Measurements from ENCODE around the gene FAM216A. TPM values are rescaled to one million over a fixed set of nuclear protein-coding genes. Genes with fewer than 3 reads are reported as not detected.
"Not testable (repeated sequence)": the region's sequence is repeated elsewhere in the genome, so short reads cannot be mapped to it uniquely, and the experiment has no call there.

FAM216A gene
- total RNA-seq, 8 experiments from 2014 or later = 23.0 to 48.7 (median 36.2) TPM

GRCh38 chr12:110501752-110502738 is 33.4 kb downstream of the FAM216A start, which contains the start of the genes RAD9B and VPS29:
Gene RAD9B (plus strand): TSS chr12:110502331. CDS start chr12:110502338, 7 bp downstream.
Gene VPS29 (minus strand): TSS chr12:110502111. CDS start chr12:110502051, 60 bp downstream.
- 2 to 100% (median 45%) methylated on average over 1 to 35 of the region's 61 CpGs for WGBS, 10 experiments
- Histone ChIP-seq H3K27ac (peak within 1 kb of the TSS; percentile 72 to 87), H3K4me1 (replicated peaks in 1 of 2) (peaks cover 17 to 19% of the 10 kb centered on the region in 2 donors), H3K4me3 (peak within 1 kb of the TSS; percentile 56 to 95 (median 78))
- in situ Hi-C loops (cut with MboI; ENCODE audit: low pct_unique_long_range_greater_than_20kb in 2 of 9, low sequenced_read_pairs in 9 of 9, unreplicated experiment in 9 of 9) = loop anchor here in 2 of 9 experiments (25.0 kb wide), 2 partner anchors 110 to 385 kb away; partner anchors contain the start of gene TCTN1 (in 1 of the 2)
- ATAC-seq (replicated peaks in 6 of 8) = peak; percentile 92 to 99 (median 98)

DNA sequence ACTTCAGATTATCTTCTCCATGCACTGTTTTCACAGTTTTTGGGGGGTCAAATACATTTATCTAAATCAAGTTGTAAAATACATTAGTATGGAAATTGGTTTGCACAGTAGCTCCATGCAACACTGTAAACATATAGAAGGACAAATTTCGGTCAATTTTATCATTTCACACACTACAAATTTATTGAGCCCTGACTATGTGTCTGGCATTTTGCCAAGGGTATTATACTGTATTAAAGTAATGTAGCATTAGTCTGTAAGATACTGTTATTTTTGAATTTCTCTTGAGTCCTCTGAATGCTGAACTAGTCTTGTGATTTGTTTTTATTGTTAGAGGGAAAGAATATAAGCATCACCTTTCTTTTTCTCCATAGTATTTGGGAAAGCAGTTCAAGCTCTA is 34.8 kb downstream of the FAM216A start:
- H3K27ac ChIP-seq = no peak overlapping the region
- H3K4me3 ChIP-seq = no peak overlapping the region
- in situ Hi-C loops (cut with MboI; ENCODE audit: low pct_unique_long_range_greater_than_20kb in 2 of 9, low sequenced_read_pairs in 9 of 9, unreplicated experiment in 9 of 9) = loop anchor here in 2 of 9 experiments (25.0 kb wide), 2 partner anchors 109 to 384 kb away; partner anchors contain the start of gene TCTN1 (in 1 of the 2)
- H3K4me1 ChIP-seq (replicated peaks in 1 of 2) = peaks cover 17 to 19% of the 10 kb centered on the region in 2 donors
- WGBS, 10 experiments = 67 to 100% (median 86%) methylated on average over 1 of the region's 1 CpG; no CpG with 5 or more reads in 4 of the 10 experiments
- no peak for ATAC-seq (replicated peaks in 6 of 8)

GRCh38 chr12:110505332-110505731 is 36.7 kb downstream of the FAM216A start:
- no peak for ATAC-seq (replicated peaks in 6 of 8)
- Histone ChIP-seq H3K27ac (no peak overlapping the region), H3K4me1 (replicated peaks in 1 of 2) (peaks cover 7 to 12% of the 10 kb centered on the region in 2 donors), H3K4me3 (no peak overlapping the region)
- 0 to 100% (median 74%) methylated on average over 1 to 3 of the region's 3 CpGs; no CpG with 5 or more reads in 1 of the 10 experiments for WGBS, 10 experiments
- in situ Hi-C loops (cut with MboI; ENCODE audit: low pct_unique_long_range_greater_than_20kb in 2 of 9, low sequenced_read_pairs in 9 of 9, unreplicated experiment in 9 of 9) = loop anchor here in 2 of 9 experiments (25.0 kb wide), 2 partner anchors 107 to 382 kb away; partner anchors contain the start of gene TCTN1 (in 1 of the 2)

GRCh38 chr12:110508071-110508586 is 39.5 kb downstream of the FAM216A start:
- H3K4me1 ChIP-seq (replicated peaks in 1 of 2) = no peaks in the 10 kb centered on the region
- in situ Hi-C loops (cut with MboI; ENCODE audit: low pct_unique_long_range_greater_than_20kb in 2 of 9, low sequenced_read_pairs in 9 of 9, unreplicated experiment in 9 of 9) = loop anchor here in 2 of 9 experiments (25.0 kb wide), 2 partner anchors 104 to 379 kb away; partner anchors contain the start of gene TCTN1 (in 1 of the 2)
- WGBS, 10 experiments = 77 to 100% (median 96%) methylated on average over 1 to 4 of the region's 4 CpGs
- no peak overlapping the region for H3K27ac ChIP-seq
- no peak overlapping the region for H3K4me3 ChIP-seq
- no peak for ATAC-seq (replicated peaks in 6 of 8)

DNA sequence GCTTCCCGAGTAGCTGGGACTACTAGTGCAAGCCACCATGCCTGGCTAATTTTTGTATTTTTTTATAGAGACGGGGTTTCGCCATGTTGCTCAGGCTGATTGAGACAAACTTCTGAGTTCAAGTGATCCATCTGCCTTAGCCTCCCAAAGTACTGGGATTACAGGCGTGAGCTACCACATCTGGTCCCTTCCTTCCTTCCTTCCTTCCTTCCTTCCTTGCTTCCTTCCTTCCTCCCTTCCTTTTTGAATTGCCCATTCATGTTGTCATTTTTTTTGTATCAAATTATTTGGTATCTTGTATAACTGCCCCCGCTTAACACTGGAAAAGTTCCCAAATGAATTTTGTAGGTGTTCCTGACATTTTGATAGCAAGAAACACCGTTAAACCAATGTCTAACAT is 45.2 kb downstream of the FAM216A start:
- Histone ChIP-seq H3K4me1 (replicated peaks in 1 of 2) (no peaks in the 10 kb centered on the region), H3K27ac (no peak overlapping the region), H3K4me3 (no peak overlapping the region)
- in situ Hi-C loops (cut with MboI; ENCODE audit: low pct_unique_long_range_greater_than_20kb in 2 of 9, low sequenced_read_pairs in 9 of 9, unreplicated experiment in 9 of 9) = loop anchor here in 3 of 9 experiments (10.0 to 25.0 kb wide), 3 partner anchors 91 to 373 kb away; partner anchors contain the start of gene TCTN1 (in 1 of the 3)
- no peak for ATAC-seq (replicated peaks in 6 of 8)
- WGBS, 10 experiments = 46 to 94% (median 78%) methylated on average over 2 to 5 of the region's 6 CpGs; no CpG with 5 or more reads in 1 of the 10 experiments

- H3K4me1 ChIP-seq (replicated peaks in 1 of 2) = no peaks in the 10 kb centered on the region
- ATAC-seq (replicated peaks in 6 of 8) = no peak
- H3K27ac ChIP-seq = no peak overlapping the region
- whole genome bisulfite sequencing, 10 experiments = 30 to 100% (median 74%) methylated on average over 1 of the region's 1 CpG
- H3K4me3 ChIP-seq = no peak overlapping the region
- in situ Hi-C loops (cut with MboI; ENCODE audit: low pct_unique_long_range_greater_than_20kb in 2 of 9, low sequenced_read_pairs in 9 of 9, unreplicated experiment in 9 of 9) = loop anchor here in 3 of 9 experiments (10.0 to 25.0 kb wide), 3 partner anchors 90 to 373 kb away; partner anchors contain the start of gene TCTN1 (in 1 of the 3)
Measured at GRCh38 chr12:110514363-110514762, 45.7 kb downstream of the FAM216A start.

- Histone ChIP-seq H3K27ac (no peak overlapping the region), H3K4me3 (no peak overlapping the region), H3K4me1 (replicated peaks in 1 of 2) (no peaks in the 10 kb centered on the region)
- WGBS, 10 experiments = 40 to 80% (median 66%) methylated on average over 1 to 3 of the region's 3 CpGs; no CpG with 5 or more reads in 6 of the 10 experiments
- ATAC-seq (replicated peaks in 6 of 8) = no peak
- in situ Hi-C loops (cut with MboI; ENCODE audit: low pct_unique_long_range_greater_than_20kb in 2 of 9, low sequenced_read_pairs in 9 of 9, unreplicated experiment in 9 of 9) = loop anchor here in 3 of 9 experiments (10.0 to 25.0 kb wide), 3 partner anchors 88 to 370 kb away; partner anchors contain the start of gene TCTN1 (in 1 of the 3)
Measured at GRCh38 chr12:110516995-110517394, 48.4 kb downstream of the FAM216A start.

DNA sequence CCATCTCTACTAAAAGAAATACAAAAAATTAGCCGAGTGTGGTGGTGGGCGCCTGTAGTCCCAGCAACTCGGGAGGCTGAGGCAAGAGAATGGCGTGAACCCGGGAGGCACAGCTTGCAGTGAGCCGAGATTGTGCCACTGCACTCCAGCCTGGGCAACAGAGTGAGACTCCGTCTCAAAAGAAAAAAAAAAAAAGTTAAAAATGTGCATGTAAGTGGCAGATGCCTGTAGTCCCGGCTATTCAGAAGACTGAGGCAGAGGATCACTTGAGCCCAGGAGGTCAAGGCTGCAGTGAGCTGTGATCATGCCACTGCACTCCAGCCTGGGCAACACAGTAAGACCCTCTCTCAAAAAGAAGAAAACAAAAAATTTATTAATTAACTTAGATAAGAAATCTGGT is 49.4 kb downstream of the FAM216A start:
- in situ Hi-C loops (cut with MboI; ENCODE audit: low pct_unique_long_range_greater_than_20kb in 2 of 9, low sequenced_read_pairs in 9 of 9, unreplicated experiment in 9 of 9) = loop anchor here in 3 of 9 experiments (10.0 to 25.0 kb wide), 3 partner anchors 87 to 369 kb away; partner anchors contain the start of gene TCTN1 (in 1 of the 3)
- not testable (repeated sequence) for H3K27ac ChIP-seq; ATAC-seq (replicated peaks in 6 of 8); H3K4me3 ChIP-seq; H3K4me1 ChIP-seq (replicated peaks in 1 of 2)
- 33 to 100% (median 87%) methylated on average over 1 to 7 of the region's 8 CpGs; no CpG with 5 or more reads in 3 of the 10 experiments for WGBS, 10 experiments

GRCh38 chr12:110520876-110521712 is 52.4 kb downstream of the FAM216A start:
- H3K4me1 ChIP-seq (replicated peaks in 1 of 2); ATAC-seq (replicated peaks in 6 of 8); H3K4me3 ChIP-seq; H3K27ac ChIP-seq: not testable (repeated sequence)
- in situ Hi-C loops (cut with MboI; ENCODE audit: low pct_unique_long_range_greater_than_20kb in 2 of 9, low sequenced_read_pairs in 9 of 9, unreplicated experiment in 9 of 9) = loop anchor here in 2 of 9 experiments (25.0 kb wide), 2 partner anchors 91 to 366 kb away; partner anchors contain the start of gene TCTN1 (in 1 of the 2)
- 84 to 98% (median 94%) methylated on average over 3 to 7 of the region's 11 CpGs; no CpG with 5 or more reads in 3 of the 10 experiments for WGBS, 10 experiments

DNA sequence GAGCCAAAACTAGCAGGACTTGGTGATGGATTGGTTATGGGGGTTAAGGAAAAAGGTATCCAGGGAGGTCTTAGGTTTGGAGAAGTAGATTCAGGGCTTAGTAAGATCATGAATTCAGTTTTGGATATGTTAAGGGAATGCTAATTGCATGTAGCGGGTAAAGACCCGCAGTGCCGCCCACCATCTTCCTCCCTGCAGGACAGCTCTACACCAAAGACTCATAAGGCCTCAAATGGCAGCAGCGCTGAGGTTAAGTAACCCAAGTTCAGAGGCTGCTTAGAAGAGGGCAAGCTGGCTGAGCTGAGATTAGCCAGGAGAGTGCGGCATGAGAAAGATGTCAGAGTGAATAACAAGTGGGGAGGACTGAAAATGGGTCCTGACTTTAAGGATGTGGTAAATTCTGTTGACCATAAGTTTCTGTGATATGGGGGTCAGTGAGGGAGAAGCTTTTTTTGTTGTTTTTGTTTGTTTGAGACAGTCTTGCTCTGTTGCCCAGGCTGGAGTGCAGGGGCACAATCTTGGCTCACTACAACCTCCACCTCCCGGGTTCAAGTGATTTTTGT is 59.7 kb downstream of the FAM216A start:
- peak in 1 of 8 experiments; percentile 36 for ATAC-seq (replicated peaks in 6 of 8)
- in situ Hi-C loops (cut with MboI; ENCODE audit: low pct_unique_long_range_greater_than_20kb in 2 of 9, low sequenced_read_pairs in 9 of 9, unreplicated experiment in 9 of 9) = no loop called here
- H3K27ac ChIP-seq = no peak overlapping the region
- no peaks in the 10 kb centered on the region for H3K4me1 ChIP-seq (replicated peaks in 1 of 2)
- no peak overlapping the region for H3K4me3 ChIP-seq
- 69 to 100% (median 78%) methylated on average over 2 to 5 of the region's 6 CpGs; no CpG with 5 or more reads in 5 of the 10 experiments for WGBS, 10 experiments

GRCh38 chr12:110530511-110530910 is 61.9 kb downstream of the FAM216A start:
- WGBS, 10 experiments = 62 to 100% (median 92%) methylated on average over 2 of the region's 2 CpGs; no CpG with 5 or more reads in 5 of the 10 experiments
- H3K27ac ChIP-seq = no peak overlapping the region
- ATAC-seq (replicated peaks in 6 of 8) = no peak
- in situ Hi-C loops (cut with MboI; ENCODE audit: low pct_unique_long_range_greater_than_20kb in 2 of 9, low sequenced_read_pairs in 9 of 9, unreplicated experiment in 9 of 9) = no loop called here
- H3K4me3 ChIP-seq = no peak overlapping the region
- H3K4me1 ChIP-seq (replicated peaks in 1 of 2) = no peaks in the 10 kb centered on the region
